HG02870 (cell line): Measurements from ENCODE around the gene POLR2H.
A peak's percentile ranks its signal among the peaks of the same experiment; 100 is the strongest.
"Not testable (repeated sequence)": the region's sequence is repeated elsewhere in the genome, so short reads cannot be mapped to it uniquely, and the experiment has no call there.

ENCODE experiments used
- ATAC-seq: cut with Tn5 transposase; IDR thresholded peaks from one replicate; pipeline ENCODE4 v1.9.1; 2021; ENCODE audit warnings: mild to moderate bottlenecking, moderate library complexity; ENCODE audit not compliant: unreplicated experiment

The POLR2H gene

GRCh38 chr3:184335661-184336546, 25.6 kb upstream of the POLR2H start:
- ATAC-seq = peak; percentile 57

- no peak for ATAC-seq
Measured at GRCh38 chr3:184336547-184337398, 24.7 kb upstream of the POLR2H start.

- no peak for ATAC-seq
Measured at GRCh38 chr3:184337399-184337714, 24.2 kb upstream of the POLR2H start, which contains the start of gene FAM131A. TSS of gene FAM131A (plus strand) at chr3:184337600. CDS start at chr3:184337631, 31 bp downstream.

- no peak for ATAC-seq
Measured at GRCh38 chr3:184337981-184338380, 23.5 kb upstream of the POLR2H start.

- no peak for ATAC-seq
Measured at GRCh38 chr3:184338511-184338945, 23.0 kb upstream of the POLR2H start.

- no peak for ATAC-seq
Measured at GRCh38 chr3:184339001-184339400, 22.5 kb upstream of the POLR2H start.

- ATAC-seq = not testable (repeated sequence)
Measured at GRCh38 chr3:184339451-184340135, 21.9 kb upstream of the POLR2H start.

GRCh38 chr3:184341925-184342324, 19.6 kb upstream of the POLR2H start:
- no peak for ATAC-seq

GRCh38 chr3:184343200-184343876, 18.2 kb upstream of the POLR2H start:
- no peak for ATAC-seq

- ATAC-seq = no peak
Measured at GRCh38 chr3:184344579-184345316, 16.8 kb upstream of the POLR2H start.

- ATAC-seq = no peak
Measured at GRCh38 chr3:184345317-184346144, 16.0 kb upstream of the POLR2H start.

- ATAC-seq = no peak
Measured at GRCh38 chr3:184346480-184347190, 14.9 kb upstream of the POLR2H start.

- no peak for ATAC-seq
Measured at GRCh38 chr3:184347321-184348056, 14.0 kb upstream of the POLR2H start.

- no peak for ATAC-seq
Measured at GRCh38 chr3:184348057-184348382, 13.5 kb upstream of the POLR2H start.

- ATAC-seq = no peak
Measured at GRCh38 chr3:184349563-184350470, 11.7 kb upstream of the POLR2H start.

- ATAC-seq = no peak
Measured at GRCh38 chr3:184350618-184351017, 10.9 kb upstream of the POLR2H start.
